ACHN (cell line): ENCODE measurements around the gene CFAP43.

Source experiments
- DNase-seq: peaks from one replicate; pipeline ENCODE4 v3.0.0-alpha.2; 2015
- in situ Hi-C: cut with HindIII; loops from 2 replicates; pipeline ENCODE4 v1.10.0; 2017; ENCODE audit warnings: low sequenced_read_pairs, low pct_ligation_motif_present, low pct_unique_long_range_greater_than_20kb

Gene CFAP43

DNA sequence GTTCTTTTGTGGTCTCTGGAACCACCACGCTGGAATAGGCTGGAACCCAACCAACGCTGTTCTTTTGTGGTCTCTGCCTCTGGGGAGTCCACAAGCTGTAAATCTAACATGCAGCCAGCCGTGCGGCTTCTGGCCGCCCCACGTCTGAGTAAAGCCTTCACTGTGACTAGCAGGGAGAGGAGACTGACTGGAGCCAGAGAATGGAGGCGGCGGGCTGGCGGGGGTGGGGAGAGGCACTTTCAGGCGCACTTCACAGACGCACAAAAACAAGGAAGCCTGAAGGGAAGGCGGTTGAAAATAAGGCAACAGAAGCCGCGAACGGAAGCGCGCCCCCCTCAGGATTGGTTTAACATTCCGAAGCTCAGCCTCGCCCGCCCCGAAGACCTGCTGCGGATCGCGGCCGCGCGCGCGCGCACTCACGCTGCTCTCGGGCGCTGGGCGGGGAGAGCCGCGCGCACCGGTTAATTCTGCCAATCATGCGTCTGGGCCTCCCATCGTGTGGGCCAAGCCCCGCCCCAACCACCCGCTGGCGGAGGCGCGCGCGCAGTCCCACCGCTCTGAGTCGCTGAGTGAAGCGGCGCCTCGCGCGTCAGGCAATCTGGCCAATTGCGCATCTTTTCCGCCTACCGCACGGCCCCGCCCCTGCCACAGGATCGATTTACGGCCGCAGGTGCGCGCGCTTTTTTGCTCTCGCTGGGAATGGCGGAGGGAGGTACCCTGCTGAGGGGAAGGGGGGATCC lies 110.5 kb downstream of the CFAP43 start, which contains the start of gene SFR1:
Gene SFR1 (plus strand): TSS at position 687 of the 740 bp plus-strand sequence. CDS start 13 bp downstream, at position 700.
- in situ Hi-C loops: no loop called here

DNA sequence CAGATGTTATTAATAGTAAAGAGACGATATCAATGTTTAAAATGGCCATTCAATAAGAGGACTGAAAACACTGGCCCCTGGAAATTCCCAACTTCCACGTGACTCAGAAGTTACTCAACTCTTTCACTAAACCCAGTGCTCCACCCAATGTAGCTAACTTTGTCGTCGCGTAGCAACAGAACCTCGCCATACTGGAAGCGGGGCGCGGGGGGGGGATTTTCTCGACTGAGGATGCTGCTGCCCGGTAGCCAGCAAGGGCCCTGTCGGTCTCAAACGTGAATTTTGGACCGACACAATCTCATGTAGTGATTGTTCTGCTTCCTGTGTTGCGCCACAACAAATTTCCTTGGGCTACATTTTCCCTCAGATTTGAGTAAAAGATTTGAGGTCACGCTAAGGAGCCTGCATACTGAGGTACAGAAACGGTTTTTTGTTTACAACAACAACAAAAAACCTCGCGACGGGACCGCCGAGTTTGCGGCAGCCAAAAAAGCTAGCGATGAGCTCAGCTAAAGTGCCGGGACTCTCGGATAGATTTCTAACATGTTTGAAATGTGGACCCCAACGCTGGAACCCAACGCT lies 111.2 kb downstream of the CFAP43 start:
- DNase-seq: peak; percentile 98
- in situ Hi-C loops: no loop called here

More for the DNA sequence above, 110.5 kb downstream of the CFAP43 start, which contains the start of gene SFR1:
- DNase-seq: peak; percentile 98

DNA sequence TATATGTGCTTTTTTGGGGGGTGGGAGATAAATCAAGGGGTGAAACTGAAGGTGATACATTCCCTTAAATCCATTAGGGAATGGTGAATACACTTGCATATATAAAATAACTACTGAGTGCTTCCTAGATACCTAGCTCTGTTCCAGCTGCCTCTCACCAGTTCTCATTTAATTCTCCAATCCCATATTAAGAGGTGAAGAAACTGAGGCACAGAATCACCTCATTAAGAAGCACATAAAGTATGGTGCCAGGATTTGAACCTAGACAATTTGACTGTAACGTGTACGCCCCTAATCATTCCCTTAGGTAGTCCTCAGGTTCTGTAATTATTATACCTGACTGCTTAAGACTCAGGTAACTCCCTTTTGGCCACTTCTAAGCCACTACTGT lies 111.7 kb downstream of the CFAP43 start:
- in situ Hi-C loops: no loop called here
- DNase-seq: no peak

DNA sequence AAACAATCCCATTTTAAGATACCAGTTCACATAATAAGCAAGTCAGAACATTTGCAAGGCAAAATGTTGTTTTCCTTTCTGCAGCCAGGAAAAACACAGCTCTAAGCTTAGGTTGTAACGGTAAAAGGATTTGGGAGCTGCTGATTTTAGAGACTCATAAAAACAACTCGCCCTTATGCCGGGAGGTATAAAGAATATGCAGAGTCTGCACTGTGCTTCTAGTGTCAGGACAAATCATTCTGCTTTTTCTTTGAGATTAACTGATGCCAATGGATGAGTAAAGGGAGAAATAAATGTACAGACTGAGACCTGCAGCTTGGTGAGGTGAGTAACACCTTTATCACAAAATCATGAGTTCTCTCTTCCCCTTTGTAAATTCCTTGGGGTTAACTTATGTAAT lies 112.2 kb downstream of the CFAP43 start:
- DNase-seq: peak; percentile 38
- in situ Hi-C loops: no loop called here

DNA sequence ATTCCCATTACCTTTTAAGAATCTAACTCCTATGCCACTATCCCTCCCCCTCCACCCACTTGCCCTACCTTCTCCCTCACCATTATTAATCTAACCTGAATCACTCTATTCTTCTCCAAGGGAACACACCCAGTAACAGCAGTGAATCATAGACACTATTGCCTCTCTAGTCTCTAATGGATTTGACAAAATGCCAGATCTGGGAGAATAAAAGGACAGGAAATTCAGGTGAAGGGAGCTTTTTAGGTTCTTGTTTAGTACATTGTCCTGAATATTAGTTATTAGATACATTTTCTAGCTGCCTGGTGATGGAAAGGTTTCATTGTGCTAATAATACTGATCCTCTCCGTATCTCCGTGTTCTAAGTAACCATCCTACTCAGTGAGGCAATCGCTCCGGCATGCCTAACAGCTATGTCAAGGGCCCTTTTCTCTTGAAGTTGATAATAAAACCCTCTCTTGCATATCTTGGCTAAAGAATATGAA lies 114.3 kb downstream of the CFAP43 start:
- peak; percentile 89 for DNase-seq

DNA sequence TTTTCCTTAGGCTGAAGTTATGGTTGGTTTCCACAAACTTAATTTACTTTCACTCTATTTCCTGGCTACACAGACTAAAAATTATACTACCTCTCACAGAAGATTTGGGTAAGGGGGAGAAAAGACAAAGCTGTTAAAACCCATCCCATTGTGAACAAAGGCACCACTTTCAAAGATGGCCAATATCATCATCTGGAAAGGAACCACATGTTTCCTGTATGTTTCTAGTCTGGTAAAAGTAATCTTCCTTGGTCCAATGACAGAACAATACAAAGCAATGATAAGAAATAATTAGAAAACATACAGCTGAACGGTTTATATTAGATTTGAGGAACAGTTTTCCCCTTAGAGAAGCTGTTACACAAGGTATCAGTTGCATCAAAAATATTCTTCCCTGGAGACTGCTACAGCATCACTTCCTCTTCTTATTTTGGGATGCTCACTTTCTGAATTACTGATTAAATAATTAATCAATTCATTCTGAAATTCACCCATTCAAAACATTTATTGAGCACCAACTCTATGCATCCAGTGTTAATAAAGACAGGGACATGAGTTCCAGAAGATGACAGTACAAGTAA lies 118.7 kb downstream of the CFAP43 start:
- in situ Hi-C loops: no loop called here
- DNase-seq: no peak

More for the DNA sequence above, 114.3 kb downstream of the CFAP43 start:
- in situ Hi-C loops: no loop called here

DNA sequence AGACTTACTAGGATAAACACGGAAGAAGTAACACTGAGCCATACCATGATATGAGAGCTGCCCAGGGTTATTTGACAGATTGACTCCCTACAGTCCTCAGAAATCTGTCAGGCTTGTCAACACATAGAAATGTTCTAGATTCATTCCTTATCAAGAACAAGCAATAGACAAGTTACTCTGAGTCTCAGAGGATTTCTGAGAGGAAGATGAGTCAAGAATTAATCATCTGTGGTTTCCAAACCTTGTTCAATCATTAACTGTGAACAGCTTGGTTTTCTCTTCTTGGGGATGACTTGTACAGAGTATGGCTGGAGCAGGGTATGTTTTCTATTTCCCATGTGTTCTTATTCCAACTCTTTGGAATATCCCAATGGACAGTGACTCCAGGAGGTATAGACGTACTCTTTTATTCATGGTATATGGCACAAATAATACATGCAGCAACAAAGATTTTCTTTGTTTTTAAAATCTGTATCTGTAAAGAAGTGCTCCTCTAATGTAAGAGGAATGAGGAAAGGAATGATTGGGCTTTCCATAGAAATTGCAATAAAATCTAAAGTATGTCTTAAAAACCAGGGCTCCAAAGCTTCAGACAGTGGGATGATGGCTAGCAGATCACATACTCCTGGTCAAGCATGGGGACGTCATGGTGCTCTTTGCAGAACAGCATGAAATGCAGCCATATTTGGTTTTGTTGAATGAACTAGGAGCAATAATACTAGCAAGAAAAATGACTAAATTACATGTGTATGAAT lies 122.1 kb downstream of the CFAP43 start:
- in situ Hi-C loops: no loop called here

DNA sequence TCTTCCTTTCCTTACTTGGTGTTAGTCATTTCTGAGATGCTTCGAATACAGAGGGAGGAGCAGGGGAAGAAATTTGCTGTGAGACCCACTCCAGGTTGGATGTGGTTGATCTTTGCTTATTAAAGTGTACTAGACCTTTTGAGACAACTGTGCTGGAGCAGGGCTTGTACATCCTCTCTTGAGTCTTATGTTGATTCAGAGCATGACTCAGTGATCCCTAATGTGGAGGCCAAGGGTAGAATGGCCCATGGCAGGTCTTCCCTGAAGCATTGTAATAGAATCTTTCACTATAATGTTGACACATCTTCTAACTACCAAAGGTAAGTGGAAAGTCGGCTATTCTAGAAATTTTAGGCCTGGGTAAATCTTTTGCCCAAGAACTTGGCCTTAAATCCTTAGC lies 127.2 kb downstream of the CFAP43 start:
- DNase-seq: no peak
- in situ Hi-C loops: no loop called here

More for the DNA sequence above, 122.1 kb downstream of the CFAP43 start:
- peak; percentile 95 for DNase-seq

DNA sequence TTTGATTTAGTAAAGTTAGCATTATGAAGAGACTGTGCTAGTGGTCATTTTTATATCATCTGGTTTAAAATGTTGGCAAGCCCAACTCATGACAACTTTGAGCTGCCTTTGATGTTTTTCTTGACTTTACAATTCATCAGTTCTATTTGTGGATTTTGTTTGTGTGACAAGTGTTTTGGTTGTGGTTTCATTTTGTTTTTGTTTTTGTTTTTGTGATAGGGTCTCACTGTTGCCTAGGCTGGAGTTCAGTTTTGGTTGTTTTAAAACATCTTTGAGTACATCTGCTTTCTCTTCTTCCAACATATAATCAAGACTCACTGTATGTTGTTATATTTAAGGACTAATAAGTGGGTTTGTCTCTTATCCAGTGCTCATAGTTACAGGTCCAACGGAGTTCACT lies 127.7 kb downstream of the CFAP43 start:
- in situ Hi-C loops: no loop called here
- no peak for DNase-seq

DNA sequence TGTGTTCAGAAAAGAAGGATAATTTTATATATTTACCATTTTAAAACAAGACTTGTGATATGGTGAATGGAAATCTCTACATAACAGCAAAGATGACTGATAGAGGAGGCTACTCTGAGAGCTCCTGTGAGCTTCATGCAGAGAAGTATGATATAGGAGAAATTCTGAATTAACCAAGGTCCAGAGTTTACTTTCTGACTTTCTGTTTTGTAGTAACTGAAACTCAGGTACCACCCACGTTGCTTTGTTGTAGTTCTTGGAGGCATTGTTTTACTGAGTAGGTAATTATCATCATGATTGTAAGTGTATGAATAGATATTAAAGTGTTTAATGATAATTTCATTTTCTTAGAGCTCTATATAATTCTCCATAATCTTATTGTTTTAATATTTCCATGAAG lies 128.2 kb downstream of the CFAP43 start:
- DNase-seq: no peak
- in situ Hi-C loops: no loop called here

DNA sequence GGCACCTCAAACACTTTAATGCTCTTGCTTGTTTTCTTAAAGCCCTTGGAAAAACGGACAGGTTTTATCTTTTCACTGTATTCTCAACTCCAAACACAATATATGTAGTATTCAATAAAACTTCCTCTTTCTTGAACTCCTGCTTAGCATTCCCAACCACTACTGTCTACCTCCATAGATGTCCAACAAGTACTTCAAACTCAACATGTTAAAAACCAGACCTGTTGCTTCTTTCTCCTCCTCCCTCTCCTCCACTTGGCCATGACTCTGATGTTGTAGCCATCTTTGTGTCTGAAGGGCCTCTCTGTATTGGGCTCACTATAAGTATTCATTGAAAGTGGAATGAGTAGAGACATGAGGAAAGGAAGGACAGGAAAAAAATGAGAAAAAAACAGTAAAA lies 130.3 kb downstream of the CFAP43 start:
- in situ Hi-C loops: no loop called here
- DNase-seq: no peak

DNA sequence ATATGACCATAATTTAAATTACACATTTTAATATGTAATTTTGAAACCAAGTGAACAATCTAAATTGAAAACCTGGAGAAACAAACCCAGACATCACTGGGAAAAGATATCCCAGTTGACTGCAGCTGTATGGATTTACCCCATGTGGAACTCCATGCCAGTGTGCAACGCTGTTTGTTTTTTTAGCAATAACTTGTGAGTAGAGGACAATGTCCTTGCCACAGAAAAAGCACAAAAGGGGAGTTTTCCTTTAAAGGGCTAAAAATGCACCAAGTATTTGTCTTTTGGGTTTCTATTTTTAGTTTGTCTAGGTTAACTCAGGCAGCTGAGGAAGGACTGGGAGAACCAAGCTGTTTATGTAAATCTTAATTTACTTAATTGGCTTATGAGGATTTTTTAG lies 131.4 kb downstream of the CFAP43 start:
- in situ Hi-C loops: no loop called here
- no peak for DNase-seq

DNA sequence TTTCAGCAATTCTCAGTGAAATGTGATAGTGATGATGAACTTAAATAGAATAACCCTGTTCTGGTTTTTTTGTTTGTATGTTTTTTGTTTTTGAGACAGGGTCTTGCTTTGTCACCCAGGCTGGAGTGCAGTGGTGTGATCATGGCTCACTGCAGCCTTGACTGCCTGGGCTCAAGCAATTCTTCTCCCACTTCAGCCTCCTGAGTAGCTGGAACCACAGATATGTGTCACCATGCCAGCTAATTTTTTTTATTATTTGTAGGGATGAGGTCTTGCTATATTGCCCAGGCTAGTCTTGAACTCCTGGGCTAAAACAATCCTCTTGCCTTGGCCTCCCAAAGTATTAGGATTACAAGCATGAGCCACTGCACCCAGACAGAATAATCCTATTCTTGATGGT lies 132.2 kb downstream of the CFAP43 start:
- DNase-seq: no peak

DNA sequence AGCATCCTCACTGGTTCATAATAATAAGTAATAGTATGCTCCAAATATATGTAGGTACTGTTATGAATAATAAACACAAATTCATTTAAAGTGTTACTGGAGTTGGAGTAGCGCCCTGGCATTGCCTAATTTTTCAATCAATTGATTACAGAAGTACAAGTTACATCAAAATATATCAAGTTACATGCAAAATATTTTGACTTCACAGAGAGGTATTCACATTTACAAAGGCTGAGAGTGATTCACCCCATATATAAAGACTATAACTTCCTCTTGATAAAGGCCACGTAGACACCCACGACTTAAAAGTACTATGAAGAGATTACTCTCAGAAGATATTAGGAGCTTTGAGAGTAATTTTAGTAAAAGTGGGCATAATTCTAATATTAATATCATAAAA lies 132.9 kb downstream of the CFAP43 start:
- no peak for DNase-seq
- in situ Hi-C loops: no loop called here

More for the DNA sequence above, 132.2 kb downstream of the CFAP43 start:
- in situ Hi-C loops: no loop called here

DNA sequence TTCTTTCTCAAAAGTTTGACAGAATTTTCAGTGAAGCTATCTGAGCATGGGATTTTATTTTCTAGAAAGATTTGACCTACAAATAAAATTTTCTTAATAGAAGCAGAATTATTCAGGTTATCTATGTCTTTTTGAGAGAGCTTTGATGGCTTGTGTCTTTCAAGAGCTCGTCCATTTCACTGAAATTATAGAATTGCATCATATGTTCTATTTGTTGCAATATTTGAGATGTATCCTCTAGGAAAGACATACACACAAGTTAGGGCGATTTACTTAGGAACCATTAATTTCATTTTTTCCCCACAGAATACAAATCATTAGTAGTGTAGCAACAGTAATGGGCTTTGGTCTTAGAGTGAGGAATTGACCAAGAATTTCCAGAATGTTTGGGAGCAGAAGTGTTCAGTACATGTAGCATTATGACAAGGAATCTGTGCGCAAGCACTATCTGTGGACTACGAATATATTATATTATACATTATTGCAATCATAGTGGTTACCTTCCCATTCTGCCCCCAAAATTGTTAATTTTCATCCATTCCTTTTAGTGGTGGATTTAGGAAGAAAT lies 133.7 kb downstream of the CFAP43 start:
- DNase-seq: no peak
- in situ Hi-C loops: no loop called here

DNA sequence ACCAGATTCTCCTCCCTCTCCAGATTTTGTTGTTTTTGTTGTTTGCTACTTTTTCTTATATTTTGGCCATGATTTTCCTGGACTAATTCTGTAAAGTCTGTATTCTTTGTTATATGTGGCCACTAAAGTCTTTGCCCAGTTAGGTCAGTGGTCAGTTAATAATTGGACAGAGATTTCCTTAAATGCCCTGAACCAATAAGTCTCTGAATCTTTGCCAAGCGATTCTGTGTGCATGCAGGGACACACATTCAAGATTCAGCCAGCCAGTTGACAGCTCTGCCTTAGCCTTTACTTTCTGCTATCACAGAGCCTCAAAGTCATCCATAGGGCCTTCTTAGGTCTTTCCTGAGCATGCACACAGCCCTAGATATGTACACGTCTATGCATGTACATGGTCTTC lies 135.5 kb downstream of the CFAP43 start:
- DNase-seq: peak; percentile 72

DNA sequence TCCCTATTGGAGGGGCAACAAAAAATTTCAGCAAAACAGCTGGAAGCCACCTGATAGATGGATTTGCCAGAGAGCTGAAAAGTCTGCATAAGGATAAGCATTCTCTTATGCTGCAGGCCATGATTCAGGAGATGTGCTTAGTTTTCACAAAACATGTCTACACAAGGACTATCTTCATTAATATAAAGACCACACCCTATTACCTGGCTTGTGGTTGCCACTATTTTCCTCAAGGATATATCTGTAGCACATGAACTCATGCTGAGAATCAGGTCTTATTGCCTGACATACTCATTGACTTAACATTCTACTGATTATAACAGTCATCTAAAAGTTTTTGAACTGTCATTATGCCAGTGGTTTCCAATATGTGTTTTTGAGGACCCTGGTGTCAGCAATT lies 139.4 kb downstream of the CFAP43 start:
- no peak for DNase-seq
- in situ Hi-C loops: no loop called here

More for the DNA sequence above, 135.5 kb downstream of the CFAP43 start:
- in situ Hi-C loops: no loop called here

DNA sequence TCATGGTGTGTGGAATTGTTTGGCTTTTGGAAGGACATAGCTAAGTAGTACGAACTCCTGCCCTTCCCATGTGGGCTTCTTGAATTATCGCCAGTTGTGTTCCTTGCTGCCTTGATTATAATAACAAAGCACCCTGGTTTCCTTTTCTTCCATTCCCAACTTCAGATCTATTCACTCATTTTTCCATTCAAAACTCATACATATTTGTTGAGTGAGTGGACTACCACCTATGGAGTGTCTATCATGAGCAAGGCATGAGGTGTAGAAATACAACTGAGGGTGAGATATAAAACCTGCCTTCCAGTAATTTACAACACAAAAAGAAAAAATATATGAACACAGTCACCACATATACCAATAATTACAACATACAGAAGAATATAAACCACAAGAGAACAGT lies 141.6 kb downstream of the CFAP43 start:
- DNase-seq: no peak

DNA sequence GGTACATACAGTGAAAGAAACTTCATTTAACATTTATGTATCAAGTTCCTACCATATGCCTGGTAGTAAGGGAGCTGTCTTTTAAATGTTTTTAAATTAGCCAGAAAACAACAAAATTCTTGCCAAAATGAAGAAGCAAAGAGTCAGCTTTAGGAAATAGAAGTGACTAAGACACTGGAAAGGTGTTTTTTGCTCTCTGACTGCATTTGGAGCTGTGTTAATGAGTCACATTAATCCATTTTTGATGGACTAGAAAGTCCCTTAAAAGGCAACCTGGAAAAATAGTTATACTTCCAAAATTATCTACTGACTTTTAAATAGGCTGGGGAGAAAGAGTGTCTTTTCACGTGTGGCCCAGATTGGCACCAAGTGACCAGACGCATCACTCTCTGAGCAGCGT lies 142.5 kb downstream of the CFAP43 start:
- no peak for DNase-seq
- in situ Hi-C loops: no loop called here

More for the DNA sequence above, 141.6 kb downstream of the CFAP43 start:
- in situ Hi-C loops: no loop called here
